Psoas muscle (tissue), 8 donors: ENCODE data around the gene VSIR. TPM values are rescaled to one million over a fixed set of nuclear protein-coding genes. Genes with fewer than 3 reads are reported as not detected.

Experiments
- ATAC-seq, 4 donors: fragments of 200-7000 bp; cut with Tn5 transposase; one replicate each; pipeline ENCODE4 v1.9.1; 2020; ENCODE audit warnings: moderate library complexity in 3 of 4, mild to moderate bottlenecking in 2 of 4
- DNase-seq, 2 donors: peaks; one replicate each; pipeline ENCODE4 v3.0.0-alpha.2; 2020
- H3K27ac ChIP-seq: fragments of 200-600 bp; one replicate; pipeline ENCODE4 v1.8.0; 2022
- H3K27me3 ChIP-seq, 3 donors: fragments of 200-600 bp in 1 of 3; one replicate each; pipeline versions ENCODE4 v1.6.1 to v1.8.0; 2013 to 2022; ENCODE audit warnings: low read length in 2 of 3, mild to moderate bottlenecking in 2 of 3, moderate library complexity in 1 of 3; ENCODE audit not compliant: insufficient read depth in 3 of 3
- H3K36me3 ChIP-seq, 2 donors: fragments of 200-600 bp in 1 of 2; one replicate each; pipeline versions ENCODE4 v1.6.1 to v1.8.0; 2013 to 2022; ENCODE audit warnings: low read depth in 1 of 2, mild to moderate bottlenecking in 1 of 2, moderate library complexity in 1 of 2; ENCODE audit not compliant: insufficient read depth in 1 of 2
- H3K4me1 ChIP-seq: fragments of 200-600 bp; one replicate; pipeline ENCODE4 v1.8.0; 2022
- H3K4me3 ChIP-seq: fragments of 200-600 bp; one replicate; pipeline ENCODE4 v1.8.0; 2022; ENCODE audit warnings: mild to moderate bottlenecking
- H3K9me3 ChIP-seq: fragments of 200-600 bp; one replicate; pipeline ENCODE4 v1.8.0; 2022
- WGBS, 3 donors: extraction: QIAGEN DNeasy Blood & Tissue Kit; methylation state at CpG; one replicate each; pipeline versions ENCODE4 v1.1.6 to v1.1.7; 2013; 5-methylcytosine and 5-hydroxymethylcytosine counted together
- intact Hi-C, 2 donors: fragments of 100-400 bp; cut with DNase I; formaldehyde crosslinking; loops; one replicate each; pipeline versions ENCODE4 v1.11.0 to v1.14.2; 2022
- polyA plus RNA-seq, 3 donors: library from polyadenylated mRNA; stranded (reverse); fragments of 200-250 nt; gene quantifications; one replicate each; pipeline ENCODE4 v1.2.3, GENCODE V29; 2013
- total RNA-seq, 4 donors: library from RNA; stranded (reverse); fragmentation: NEBNext Ultra II Directional in 2 of 4; extraction: Animal tissue kit (Norgen Biotek cat#: 25700) in 2 of 4; gene quantifications; one replicate each; pipeline versions ENCODE4 v1.2.1 to v1.2.4, GENCODE V29; 2021 to 2023
- TF ChIP-seq, protein P1 (sequence below): fragments of 200-600 bp; IDR thresholded peaks from one replicate; pipeline ENCODE4 v1.8.0; 2022; ENCODE audit warnings: antibody characterized with exemption
- donor health status: healthy with polysubstance abuse.
- donor health status: DM: no; HTN: no; CAD: no; lungs with moderate emphysema.
- donor health status: Bipolar disorder and iron deficiency.
- donor health status: healthy.
- donor health status: DM: yes; HTN: yes; CAD: no.
- donor health status: DM: no; HTN: no; CAD: no.
- donor health status: DM: no; HTN: no; CAD: no.
- donor health status: DM: yes; HTN: yes; CAD: no.

Gene VSIR
- total and polyA plus RNA-seq, 7 donors, result 12.5 to 21.8 (median 18.1) TPM

DNA sequence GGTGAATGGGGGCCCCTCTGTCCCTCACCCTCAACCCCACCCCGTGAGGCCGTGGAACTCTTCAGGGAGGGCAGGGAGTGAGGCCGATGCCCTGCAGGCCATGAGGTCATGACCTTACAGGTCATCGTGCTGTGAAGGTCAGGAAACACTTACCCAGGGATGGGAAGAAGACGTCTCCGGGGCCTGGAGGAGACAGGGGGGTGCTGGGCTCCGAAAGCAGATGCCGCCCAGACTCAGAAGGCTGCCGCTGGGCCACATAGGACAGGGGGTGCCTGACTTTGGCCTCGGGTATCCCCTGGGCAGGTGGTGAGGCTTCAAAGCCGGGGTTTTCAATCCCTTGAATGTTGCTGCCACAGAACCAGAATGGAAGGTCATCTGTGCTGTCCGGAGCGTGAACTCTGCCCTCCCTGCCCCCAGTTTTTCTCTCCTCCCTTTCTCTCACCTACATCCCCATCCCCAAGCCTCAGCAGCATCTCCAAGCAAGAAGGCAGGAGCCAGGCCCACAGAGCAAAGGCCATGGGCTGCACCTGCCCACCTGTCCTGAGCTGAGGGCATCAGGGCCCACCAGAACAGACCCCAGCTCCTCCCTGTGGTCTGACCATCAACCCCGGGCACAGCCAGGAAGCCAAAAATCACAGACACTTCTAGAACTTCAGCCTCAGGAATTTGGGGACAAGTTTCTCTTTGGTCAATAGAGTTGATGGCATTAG, 21.6 kb downstream of the VSIR start:
- intact Hi-C loops, result no loop called here
- H3K36me3 ChIP-seq, result peaks cover 0 to 26% of the 10 kb centered on the region in 2 donors
- DNase-seq (no peak), ATAC-seq (no peak)
- TF ChIP-seq, protein P1, sequence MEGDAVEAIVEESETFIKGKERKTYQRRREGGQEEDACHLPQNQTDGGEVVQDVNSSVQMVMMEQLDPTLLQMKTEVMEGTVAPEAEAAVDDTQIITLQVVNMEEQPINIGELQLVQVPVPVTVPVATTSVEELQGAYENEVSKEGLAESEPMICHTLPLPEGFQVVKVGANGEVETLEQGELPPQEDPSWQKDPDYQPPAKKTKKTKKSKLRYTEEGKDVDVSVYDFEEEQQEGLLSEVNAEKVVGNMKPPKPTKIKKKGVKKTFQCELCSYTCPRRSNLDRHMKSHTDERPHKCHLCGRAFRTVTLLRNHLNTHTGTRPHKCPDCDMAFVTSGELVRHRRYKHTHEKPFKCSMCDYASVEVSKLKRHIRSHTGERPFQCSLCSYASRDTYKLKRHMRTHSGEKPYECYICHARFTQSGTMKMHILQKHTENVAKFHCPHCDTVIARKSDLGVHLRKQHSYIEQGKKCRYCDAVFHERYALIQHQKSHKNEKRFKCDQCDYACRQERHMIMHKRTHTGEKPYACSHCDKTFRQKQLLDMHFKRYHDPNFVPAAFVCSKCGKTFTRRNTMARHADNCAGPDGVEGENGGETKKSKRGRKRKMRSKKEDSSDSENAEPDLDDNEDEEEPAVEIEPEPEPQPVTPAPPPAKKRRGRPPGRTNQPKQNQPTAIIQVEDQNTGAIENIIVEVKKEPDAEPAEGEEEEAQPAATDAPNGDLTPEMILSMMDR, result no peak
- no peak overlapping the region for H3K27ac ChIP-seq
- no peaks in the 10 kb centered on the region for H3K9me3 ChIP-seq
- no peak overlapping the region for H3K4me3 ChIP-seq
- H3K4me1 ChIP-seq, result peaks cover 80% of the 10 kb centered on the region
- no peaks in the 10 kb centered on the region for H3K27me3 ChIP-seq
- 82 to 85% (median 85%) methylated on average over 14 of the region's 14 CpGs for WGBS, 3 donors

DNA sequence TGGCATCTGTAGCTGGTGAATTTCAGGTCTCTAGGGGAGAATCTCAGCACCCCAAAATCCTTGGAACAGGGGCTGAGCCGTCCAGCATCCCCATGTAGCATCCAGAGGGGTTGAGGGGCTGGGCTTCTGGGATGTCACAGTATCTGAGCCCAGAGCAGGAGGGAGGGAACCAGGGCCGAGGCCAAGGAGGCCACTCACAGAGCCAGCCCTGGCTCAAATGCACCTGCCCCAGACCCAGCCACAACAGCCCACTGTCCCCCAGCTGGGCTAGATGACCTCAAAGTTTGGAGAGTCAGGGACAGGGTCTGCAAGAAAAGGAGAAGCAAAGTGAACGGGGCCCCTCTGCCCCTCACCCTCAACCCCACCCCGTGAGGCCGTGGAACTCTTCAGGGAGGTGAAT, 22.3 kb downstream of the VSIR start:
- Histone ChIP-seq H3K27ac (no peak overlapping the region), H3K36me3 (peaks cover 0 to 26% of the 10 kb centered on the region in 2 donors), H3K4me1 (peaks cover 76% of the 10 kb centered on the region), H3K4me3 (no peak overlapping the region), H3K9me3 (no peaks in the 10 kb centered on the region), H3K27me3 (no peaks in the 10 kb centered on the region)
- TF ChIP-seq, protein P1, result no peak
- ATAC-seq (no peak), DNase-seq (no peak)
- intact Hi-C loops, result no loop called here
- 75 to 79% (median 78%) methylated on average over 4 to 5 of the region's 5 CpGs for WGBS, 3 donors

DNA sequence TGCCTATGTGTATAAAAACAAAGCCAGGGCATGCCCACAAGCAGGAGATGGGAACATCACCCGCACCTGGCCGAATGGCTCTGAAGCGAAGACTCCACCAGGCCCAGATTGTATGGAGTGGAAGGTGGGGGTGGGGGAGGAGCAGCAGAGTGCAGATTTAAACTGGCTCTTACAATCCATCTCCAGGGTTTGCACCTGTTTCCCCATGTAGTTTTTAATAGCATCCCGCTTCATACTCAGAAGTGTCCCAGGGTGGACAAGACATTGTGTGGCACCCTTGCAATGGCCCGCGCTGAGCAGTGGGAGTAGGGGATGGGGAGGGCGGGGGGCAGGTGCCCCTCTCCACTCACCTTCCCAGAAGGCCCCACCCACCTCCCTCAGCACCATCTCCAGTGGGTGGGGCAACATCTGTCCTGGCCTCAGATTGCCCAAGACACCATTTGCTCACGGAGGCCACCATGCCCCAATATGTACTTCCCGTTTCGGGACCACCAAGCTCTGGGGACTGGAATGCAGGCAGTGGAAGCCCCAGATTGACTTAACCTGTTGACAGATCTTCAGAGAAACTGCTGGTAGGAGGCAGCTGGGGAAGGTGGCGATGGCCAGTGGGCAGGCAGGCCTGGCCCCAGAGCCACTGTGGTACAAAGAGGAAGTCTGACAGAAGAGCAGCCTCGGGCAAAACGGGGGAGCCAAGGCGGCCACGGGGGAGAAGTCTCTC, 23.0 kb downstream of the VSIR start:
- 67 to 80% (median 73%) methylated on average over 15 of the region's 15 CpGs for WGBS, 3 donors
- intact Hi-C loops, result no loop called here
- Histone ChIP-seq H3K4me3 (no peak overlapping the region), H3K27me3 (no peaks in the 10 kb centered on the region), H3K9me3 (no peaks in the 10 kb centered on the region), H3K27ac (peak overlapping the region; percentile 46), H3K4me1 (peaks cover 69% of the 10 kb centered on the region), H3K36me3 (peaks cover 0 to 26% of the 10 kb centered on the region in 2 donors)
- ATAC-seq, result peak in 3 of 4 donors; percentile 26 to 74 (median 48)
- peak in 1 of 2 donors; percentile 58 for DNase-seq
- TF ChIP-seq, protein P1, result no peak

DNA sequence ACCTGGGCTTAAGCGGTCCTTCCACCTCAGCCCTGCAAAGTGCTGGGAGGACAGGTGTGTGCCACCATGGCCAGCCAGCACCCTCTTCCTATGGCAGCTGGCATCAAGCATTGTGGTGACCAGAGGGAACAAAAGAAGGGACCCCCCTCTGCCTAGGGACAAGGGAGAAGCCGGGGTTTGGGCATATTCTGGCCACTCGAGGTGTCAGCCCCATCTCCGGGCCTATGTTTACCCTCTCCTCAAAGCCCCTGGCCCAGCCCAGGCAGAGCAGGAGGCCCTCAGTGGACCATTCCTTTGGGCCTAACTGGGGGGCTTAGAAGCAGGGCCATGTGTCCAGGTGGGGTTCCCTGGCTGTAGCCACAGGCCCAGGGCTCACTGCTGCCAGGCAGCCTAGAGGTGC, 23.9 kb downstream of the VSIR start:
- H3K36me3 ChIP-seq, result peaks cover 0 to 20% of the 10 kb centered on the region in 2 donors
- TF ChIP-seq, protein P1, result no peak
- intact Hi-C loops, result no loop called here
- peak in 1 of 2 donors; percentile 35 for DNase-seq
- no peak for ATAC-seq
- H3K27me3 ChIP-seq, result no peaks in the 10 kb centered on the region
- 75 to 91% (median 76%) methylated on average over 4 of the region's 4 CpGs for WGBS, 3 donors
- peak overlapping the region; percentile 38 for H3K27ac ChIP-seq
- peaks cover 60% of the 10 kb centered on the region for H3K4me1 ChIP-seq
- no peaks in the 10 kb centered on the region for H3K9me3 ChIP-seq
- no peak overlapping the region for H3K4me3 ChIP-seq
